ENCODE measurements around the gene OGDH. TPM values are rescaled to one million over a fixed set of nuclear protein-coding genes. Genes with fewer than 3 reads are reported as not detected.
A peak's percentile ranks its signal among the peaks of the same experiment; 100 is the strongest.

OGDH gene
- total and polyA plus RNA-seq, 2 of the 13 experiments (the other 11 are each of a cell fraction or from before 2014, with no cell fraction given) = 17.4 to 25.4 TPM

- TF ChIP-seq, protein P1, sequence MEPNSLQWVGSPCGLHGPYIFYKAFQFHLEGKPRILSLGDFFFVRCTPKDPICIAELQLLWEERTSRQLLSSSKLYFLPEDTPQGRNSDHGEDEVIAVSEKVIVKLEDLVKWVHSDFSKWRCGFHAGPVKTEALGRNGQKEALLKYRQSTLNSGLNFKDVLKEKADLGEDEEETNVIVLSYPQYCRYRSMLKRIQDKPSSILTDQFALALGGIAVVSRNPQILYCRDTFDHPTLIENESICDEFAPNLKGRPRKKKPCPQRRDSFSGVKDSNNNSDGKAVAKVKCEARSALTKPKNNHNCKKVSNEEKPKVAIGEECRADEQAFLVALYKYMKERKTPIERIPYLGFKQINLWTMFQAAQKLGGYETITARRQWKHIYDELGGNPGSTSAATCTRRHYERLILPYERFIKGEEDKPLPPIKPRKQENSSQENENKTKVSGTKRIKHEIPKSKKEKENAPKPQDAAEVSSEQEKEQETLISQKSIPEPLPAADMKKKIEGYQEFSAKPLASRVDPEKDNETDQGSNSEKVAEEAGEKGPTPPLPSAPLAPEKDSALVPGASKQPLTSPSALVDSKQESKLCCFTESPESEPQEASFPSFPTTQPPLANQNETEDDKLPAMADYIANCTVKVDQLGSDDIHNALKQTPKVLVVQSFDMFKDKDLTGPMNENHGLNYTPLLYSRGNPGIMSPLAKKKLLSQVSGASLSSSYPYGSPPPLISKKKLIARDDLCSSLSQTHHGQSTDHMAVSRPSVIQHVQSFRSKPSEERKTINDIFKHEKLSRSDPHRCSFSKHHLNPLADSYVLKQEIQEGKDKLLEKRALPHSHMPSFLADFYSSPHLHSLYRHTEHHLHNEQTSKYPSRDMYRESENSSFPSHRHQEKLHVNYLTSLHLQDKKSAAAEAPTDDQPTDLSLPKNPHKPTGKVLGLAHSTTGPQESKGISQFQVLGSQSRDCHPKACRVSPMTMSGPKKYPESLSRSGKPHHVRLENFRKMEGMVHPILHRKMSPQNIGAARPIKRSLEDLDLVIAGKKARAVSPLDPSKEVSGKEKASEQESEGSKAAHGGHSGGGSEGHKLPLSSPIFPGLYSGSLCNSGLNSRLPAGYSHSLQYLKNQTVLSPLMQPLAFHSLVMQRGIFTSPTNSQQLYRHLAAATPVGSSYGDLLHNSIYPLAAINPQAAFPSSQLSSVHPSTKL (CRISPR knock-in tag; IDR thresholded peaks at IDR 0.05) = 0 out of 2 replicates have a peak, but pooled peaks have one; percentile 18
- TF ChIP-seq MED1 (CRISPR knock-in tag; IDR thresholded peaks at IDR 0.05) (0 out of 2 replicates have a peak, but pooled peaks have one; percentile 14), KLF6 (CRISPR knock-in tag; IDR thresholded peaks at IDR 0.05) (no peak), FOXA3 (CRISPR knock-in tag; IDR thresholded peaks at IDR 0.05) (peak; percentile 27), TBL1XR1 (IDR thresholded peaks at IDR 0.05; ENCODE audit: borderline replicate concordance, low read length, partially characterized antibody) (no peak), KLF16 (CRISPR knock-in tag; IDR thresholded peaks at IDR 0.05) (0 out of 4 replicates have a peak, but pooled peaks of 1 of the 2 experiments have one; percentile 28), MBNL3 (CRISPR knock-in tag; conservative IDR thresholded peaks at IDR 0.05) (no peak), REPIN1 (CRISPR knock-in tag; IDR thresholded peaks at IDR 0.05; ENCODE audit: borderline replicate concordance, low read depth) (0 out of 2 replicates have a peak, but pooled peaks have one; percentile 40), SYNCRIP (IDR thresholded peaks at IDR 0.05; ENCODE audit: insufficient read depth, low read depth, low read length) (no peak), FOSL2 (CRISPR knock-in tag; IDR thresholded peaks at IDR 0.05) (peak; percentile 76), ZNF629 (CRISPR knock-in tag; conservative IDR thresholded peaks at IDR 0.05) (no peak), THRA (CRISPR knock-in tag; IDR thresholded peaks at IDR 0.05; ENCODE audit: borderline replicate concordance) (peak; percentile 71; the same call in 1 of the 2 replicates), ATF5 (CRISPR knock-in tag; IDR thresholded peaks at IDR 0.05; ENCODE audit: low read depth) (no peak), TGIF2 (CRISPR knock-in tag; IDR thresholded peaks at IDR 0.05) (0 out of 2 replicates have a peak, but pooled peaks have one; percentile 36)
- TF ChIP-seq, protein P2, sequence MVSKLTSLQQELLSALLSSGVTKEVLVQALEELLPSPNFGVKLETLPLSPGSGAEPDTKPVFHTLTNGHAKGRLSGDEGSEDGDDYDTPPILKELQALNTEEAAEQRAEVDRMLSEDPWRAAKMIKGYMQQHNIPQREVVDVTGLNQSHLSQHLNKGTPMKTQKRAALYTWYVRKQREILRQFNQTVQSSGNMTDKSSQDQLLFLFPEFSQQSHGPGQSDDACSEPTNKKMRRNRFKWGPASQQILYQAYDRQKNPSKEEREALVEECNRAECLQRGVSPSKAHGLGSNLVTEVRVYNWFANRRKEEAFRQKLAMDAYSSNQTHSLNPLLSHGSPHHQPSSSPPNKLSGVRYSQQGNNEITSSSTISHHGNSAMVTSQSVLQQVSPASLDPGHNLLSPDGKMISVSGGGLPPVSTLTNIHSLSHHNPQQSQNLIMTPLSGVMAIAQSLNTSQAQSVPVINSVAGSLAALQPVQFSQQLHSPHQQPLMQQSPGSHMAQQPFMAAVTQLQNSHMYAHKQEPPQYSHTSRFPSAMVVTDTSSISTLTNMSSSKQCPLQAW (CRISPR knock-in tag; IDR thresholded peaks at IDR 0.05) = 0 out of 2 replicates have a peak, but pooled peaks have one; percentile 24
- TF ChIP-seq, protein P3, sequence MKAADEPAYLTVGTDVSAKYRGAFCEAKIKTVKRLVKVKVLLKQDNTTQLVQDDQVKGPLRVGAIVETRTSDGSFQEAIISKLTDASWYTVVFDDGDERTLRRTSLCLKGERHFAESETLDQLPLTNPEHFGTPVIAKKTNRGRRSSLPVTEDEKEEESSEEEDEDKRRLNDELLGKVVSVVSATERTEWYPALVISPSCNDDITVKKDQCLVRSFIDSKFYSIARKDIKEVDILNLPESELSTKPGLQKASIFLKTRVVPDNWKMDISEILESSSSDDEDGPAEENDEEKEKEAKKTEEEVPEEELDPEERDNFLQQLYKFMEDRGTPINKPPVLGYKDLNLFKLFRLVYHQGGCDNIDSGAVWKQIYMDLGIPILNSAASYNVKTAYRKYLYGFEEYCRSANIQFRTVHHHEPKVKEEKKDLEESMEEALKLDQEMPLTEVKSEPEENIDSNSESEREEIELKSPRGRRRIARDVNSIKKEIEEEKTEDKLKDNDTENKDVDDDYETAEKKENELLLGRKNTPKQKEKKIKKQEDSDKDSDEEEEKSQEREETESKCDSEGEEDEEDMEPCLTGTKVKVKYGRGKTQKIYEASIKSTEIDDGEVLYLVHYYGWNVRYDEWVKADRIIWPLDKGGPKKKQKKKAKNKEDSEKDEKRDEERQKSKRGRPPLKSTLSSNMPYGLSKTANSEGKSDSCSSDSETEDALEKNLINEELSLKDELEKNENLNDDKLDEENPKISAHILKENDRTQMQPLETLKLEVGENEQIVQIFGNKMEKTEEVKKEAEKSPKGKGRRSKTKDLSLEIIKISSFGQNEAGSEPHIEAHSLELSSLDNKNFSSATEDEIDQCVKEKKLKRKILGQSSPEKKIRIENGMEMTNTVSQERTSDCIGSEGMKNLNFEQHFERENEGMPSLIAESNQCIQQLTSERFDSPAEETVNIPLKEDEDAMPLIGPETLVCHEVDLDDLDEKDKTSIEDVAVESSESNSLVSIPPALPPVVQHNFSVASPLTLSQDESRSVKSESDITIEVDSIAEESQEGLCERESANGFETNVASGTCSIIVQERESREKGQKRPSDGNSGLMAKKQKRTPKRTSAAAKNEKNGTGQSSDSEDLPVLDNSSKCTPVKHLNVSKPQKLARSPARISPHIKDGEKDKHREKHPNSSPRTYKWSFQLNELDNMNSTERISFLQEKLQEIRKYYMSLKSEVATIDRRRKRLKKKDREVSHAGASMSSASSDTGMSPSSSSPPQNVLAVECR (CRISPR knock-in tag; IDR thresholded peaks at IDR 0.05; ENCODE audit: borderline replicate concordance) = peak; percentile 26; the same call in 1 of the 2 replicates
Measured at GRCh38 chr7:44622342-44623151, 16.1 kb downstream of the OGDH start (continued).
